Measurements from ENCODE around the gene TBX1.

TBX1 gene

GRCh38 chr22:19815093-19815822 is 54.7 kb downstream of the TBX1 start:
- Histone ChIP-seq H3K27me3 (ENCODE audit: insufficient read depth, poor library complexity, severe bottlenecking) (no peaks in the 10 kb centered on the region), H3K4me3 (replicated peaks; ENCODE audit: insufficient read depth, low read length) (no peak overlapping the region), H3K27ac (replicated peaks) (no peak overlapping the region)
- TF ChIP-seq CTCF (IDR thresholded peaks at IDR 0.05; ENCODE audit: insufficient read depth, low read length), result no peak
- DNase-seq (ENCODE audit: low read depth in 1 of 2, low spot score in 1 of 2), result no peak

GRCh38 chr22:19815823-19816290 is 55.3 kb downstream of the TBX1 start:
- Histone ChIP-seq H3K27me3 (ENCODE audit: insufficient read depth, poor library complexity, severe bottlenecking) (no peaks in the 10 kb centered on the region), H3K27ac (replicated peaks) (no peak overlapping the region), H3K4me3 (replicated peaks; ENCODE audit: insufficient read depth, low read length) (no peak overlapping the region)
- TF ChIP-seq GABPA (IDR thresholded peaks at IDR 0.05; ENCODE audit: low read depth), result no peak
- TF ChIP-seq POLR2AphosphoS5 (IDR thresholded peaks at IDR 0.05; ENCODE audit: low read depth), result no peak
- TF ChIP-seq REST (IDR thresholded peaks at IDR 0.05; ENCODE audit: insufficient replicate concordance, low read depth), result no peak
- TF ChIP-seq CTCF (IDR thresholded peaks at IDR 0.05; ENCODE audit: insufficient read depth, low read length), result no peak
- no peak for TF ChIP-seq SPI1 (IDR thresholded peaks at IDR 0.05; ENCODE audit: borderline replicate concordance, low read depth)
- no peak for DNase-seq (ENCODE audit: low read depth in 1 of 2, low spot score in 1 of 2)

- DNase-seq (ENCODE audit: low read depth in 1 of 2, low spot score in 1 of 2), result no peak
- no peak overlapping the region for H3K4me3 ChIP-seq (replicated peaks; ENCODE audit: insufficient read depth, low read length)
- no peak overlapping the region for H3K27ac ChIP-seq (replicated peaks)
Measured at GRCh38 chr22:19816372-19817119, 56.0 kb downstream of the TBX1 start.

More at GRCh38 chr22:19816372-19817119, 56.0 kb downstream of the TBX1 start:
- TF ChIP-seq REST (IDR thresholded peaks at IDR 0.05; ENCODE audit: insufficient replicate concordance, low read depth), result no peak
- TF ChIP-seq POLR2AphosphoS5 (IDR thresholded peaks at IDR 0.05; ENCODE audit: low read depth), result no peak
- no peak for TF ChIP-seq CTCF (IDR thresholded peaks at IDR 0.05; ENCODE audit: insufficient read depth, low read length)
- TF ChIP-seq GABPA (IDR thresholded peaks at IDR 0.05; ENCODE audit: low read depth), result no peak
- no peak for TF ChIP-seq SPI1 (IDR thresholded peaks at IDR 0.05; ENCODE audit: borderline replicate concordance, low read depth)
- no peaks in the 10 kb centered on the region for H3K27me3 ChIP-seq (ENCODE audit: insufficient read depth, poor library complexity, severe bottlenecking)

All from HL-60 (cell line).